Stimulated activated CD8-positive, alpha-beta memory T cell treated with anti-CD3 and anti-CD28 coated beads, Interleukin-15, amount 100 ng/mL, for 1 hour (primary cell): ENCODE data around the gene KSR2.
A peak's percentile ranks its signal among the peaks of the same experiment; 100 is the strongest.
"Not testable (repeated sequence)": the region's sequence is repeated elsewhere in the genome, so short reads cannot be mapped to it uniquely, and the experiment has no call there.

Experiments used
- DNase-seq: peaks from one replicate; pipeline ENCODE4 v3.0.0-alpha.2; 2020; ENCODE audit warnings: low read depth

KSR2 gene

GRCh38 chr12:117968826-117969659, at the start of gene KSR2:
KSR2 (minus strand) TSS chr12:117968990; CDS start chr12:117968255, 735 bp downstream.
- DNase-seq, result no peak

- DNase-seq, result no peak
These were observed 49.1 kb upstream of the KSR2 start for GRCh38 chr12:118017926-118018325.

- peak; percentile 97 for DNase-seq
These were observed 47.9 kb upstream of the KSR2 start, which contains the start of gene RFC5 for GRCh38 chr12:118016424-118017264. RFC5 (plus strand) TSS chr12:118016703; CDS start chr12:118016828, 125 bp downstream.

GRCh38 chr12:118015944-118016343, 47.2 kb upstream of the KSR2 start:
- no peak for DNase-seq

- no peak for DNase-seq
These were observed 46.5 kb upstream of the KSR2 start for GRCh38 chr12:118015306-118015705.

GRCh38 chr12:118013283-118013682, 44.5 kb upstream of the KSR2 start:
- no peak for DNase-seq

- no peak for DNase-seq
These were observed 43.2 kb upstream of the KSR2 start for GRCh38 chr12:118011961-118012360.

- no peak for DNase-seq
These were observed 42.6 kb upstream of the KSR2 start for GRCh38 chr12:118011377-118011776.

GRCh38 chr12:118010903-118011302, 42.1 kb upstream of the KSR2 start:
- DNase-seq, result no peak

GRCh38 chr12:117999806-118000205, 31.0 kb upstream of the KSR2 start:
- not testable (repeated sequence) for DNase-seq

- DNase-seq, result no peak
These were observed 29.9 kb upstream of the KSR2 start for GRCh38 chr12:117998719-117999118.

GRCh38 chr12:117994551-117995438, 26.0 kb upstream of the KSR2 start:
- DNase-seq, result no peak

- no peak for DNase-seq
These were observed 18.1 kb upstream of the KSR2 start for GRCh38 chr12:117986705-117987469.

- DNase-seq, result no peak
These were observed 16.4 kb upstream of the KSR2 start for GRCh38 chr12:117985182-117985581.

GRCh38 chr12:117981267-117981666, 12.5 kb upstream of the KSR2 start:
- DNase-seq, result no peak

- no peak for DNase-seq
These were observed 11.8 kb upstream of the KSR2 start for GRCh38 chr12:117980616-117981015.

GRCh38 chr12:117977373-117977772, 8.6 kb upstream of the KSR2 start:
- DNase-seq, result no peak

- DNase-seq, result no peak
These were observed 6.2 kb upstream of the KSR2 start for GRCh38 chr12:117975006-117975405.

- no peak for DNase-seq
These were observed 3.5 kb upstream of the KSR2 start for GRCh38 chr12:117972301-117972700.

- no peak for DNase-seq
These were observed 1.5 kb upstream of the KSR2 start for GRCh38 chr12:117970334-117970733.

GRCh38 chr12:117968151-117968789, 520 bp downstream of the KSR2 start:
- no peak for DNase-seq
